Immature natural killer cell (primary cell): ENCODE results near the gene WAS. TPM values are rescaled to one million over a fixed set of nuclear protein-coding genes. Genes with fewer than 3 reads are reported as not detected.
"Not testable (repeated sequence)": the region's sequence is repeated elsewhere in the genome, so short reads cannot be mapped to it uniquely, and the experiment has no call there.

Experiments
- DNase-seq, 3 donors: peaks; one replicate each; pipeline ENCODE4 v3.0.0; 2022; ENCODE audit warnings: mixed read lengths in 1 of 3
- H3K27ac Mint-ChIP-seq, 6 donors: one replicate each; pipeline ENCODE4 v1.8.0; 2020; ENCODE audit warnings: mixed read lengths in 6 of 6, mild to moderate bottlenecking in 5 of 6, inconsistent platforms in 4 of 6, moderate library complexity in 3 of 6
- H3K27me3 Mint-ChIP-seq, 3 donors: one replicate each; pipeline ENCODE4 v1.8.0; 2020 to 2021; ENCODE audit warnings: low read depth in 3 of 3, mild to moderate bottlenecking in 3 of 3, mixed read lengths in 3 of 3, moderate library complexity in 3 of 3, inconsistent platforms in 1 of 3
- H3K36me3 Mint-ChIP-seq, 3 donors: one replicate each; pipeline ENCODE4 v1.8.0; 2020; ENCODE audit warnings: mixed read lengths in 3 of 3, inconsistent platforms in 2 of 3, mild to moderate bottlenecking in 2 of 3
- H3K4me1 Mint-ChIP-seq, 2 donors: one replicate each; pipeline ENCODE4 v1.8.0; 2020; ENCODE audit warnings: inconsistent platforms in 2 of 2, mild to moderate bottlenecking in 2 of 2, mixed read lengths in 2 of 2, moderate library complexity in 1 of 2
- H3K4me3 Mint-ChIP-seq, 5 donors: one replicate each; pipeline ENCODE4 v1.8.0; 2020; ENCODE audit warnings: mild to moderate bottlenecking in 5 of 5, mixed read lengths in 5 of 5, inconsistent platforms in 3 of 5, moderate library complexity in 3 of 5
- H3K9me3 Mint-ChIP-seq, 6 donors: one replicate each; pipeline ENCODE4 v1.8.0; 2020; ENCODE audit warnings: mild to moderate bottlenecking in 6 of 6, mixed read lengths in 6 of 6, inconsistent platforms in 4 of 6, moderate library complexity in 3 of 6
- polyA plus RNA-seq, 3 donors: library from polyadenylated mRNA; unstranded; fragments of 300-500 nt; fragmentation: Illumina TruSeq; gene quantifications; one replicate each; pipeline ENCODE4 v1.2.3, GENCODE V29; 2021

WAS gene
- 10 to 100 TPM; 15.2 to 43.0 (median 18.3) TPM for polyA plus RNA-seq

DNA sequence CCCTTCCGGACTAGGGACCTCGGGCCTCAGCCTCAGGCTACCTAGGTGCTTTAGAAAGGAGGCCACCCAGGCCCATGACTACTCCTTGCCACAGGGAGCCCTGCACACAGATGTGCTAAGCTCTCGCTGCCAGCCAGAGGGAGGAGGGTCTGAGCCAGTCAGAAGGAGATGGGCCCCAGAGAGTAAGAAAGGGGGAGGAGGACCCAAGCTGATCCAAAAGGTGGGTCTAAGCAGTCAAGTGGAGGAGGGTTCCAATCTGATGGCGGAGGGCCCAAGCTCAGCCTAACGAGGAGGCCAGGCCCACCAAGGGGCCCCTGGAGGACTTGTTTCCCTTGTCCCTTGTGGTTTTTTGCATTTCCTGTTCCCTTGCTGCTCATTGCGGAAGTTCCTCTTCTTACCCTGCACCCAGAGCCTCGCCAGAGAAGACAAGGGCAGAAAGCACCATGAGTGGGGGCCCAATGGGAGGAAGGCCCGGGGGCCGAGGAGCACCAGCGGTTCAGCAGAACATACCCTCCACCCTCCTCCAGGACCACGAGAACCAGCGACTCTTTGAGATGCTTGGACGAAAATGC lies at the start of gene WAS:
TSS of gene WAS (plus strand) at position 389 of the 572 bp plus-strand sequence. CDS start at position 444, 55 bp downstream.
- Mint-ChIP-seq H3K4me3 (peak within 1 kb of the TSS; percentile 85 to 95 (median 92)), H3K27me3 (peaks cover 0 to 8% (median 2%) of the 10 kb centered on the region in 3 donors), H3K36me3 (peaks cover 5% of the 10 kb centered on the region in 3 donors), H3K4me1 (peaks cover 41 to 45% of the 10 kb centered on the region in 2 donors), H3K9me3 (no peaks in the 10 kb centered on the region), H3K27ac (peak within 1 kb of the TSS; percentile 82 to 96 (median 90))
- DNase-seq, result peak; percentile 60 to 64 (median 61)

DNA sequence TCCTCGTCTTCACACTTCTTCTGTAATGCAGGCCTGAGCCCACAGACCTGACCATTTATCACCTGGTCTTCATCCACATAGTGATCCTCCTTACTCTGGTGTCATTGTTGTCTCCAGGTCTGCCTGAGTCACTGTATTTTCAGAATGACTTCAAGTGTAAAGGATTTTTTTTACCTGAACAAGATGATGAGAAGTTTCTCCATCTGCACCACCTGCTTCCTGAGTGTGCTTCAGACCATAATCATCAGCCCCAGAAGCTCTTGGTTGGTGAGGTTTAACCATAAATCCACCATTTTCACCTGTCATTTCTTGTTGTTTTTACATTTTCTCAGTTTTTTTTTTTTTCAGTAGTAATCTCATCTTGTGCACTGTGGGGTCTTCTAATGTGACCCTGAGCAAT lies 47.3 kb upstream of the WAS start:
- no peak for DNase-seq
- H3K9me3 Mint-ChIP-seq, result no peaks in the 10 kb centered on the region
- no peaks in the 10 kb centered on the region for H3K36me3 Mint-ChIP-seq
- no peak overlapping the region for H3K4me3 Mint-ChIP-seq
- H3K27ac Mint-ChIP-seq, result no peak overlapping the region
- peaks cover 4 to 6% of the 10 kb centered on the region in 2 donors for H3K4me1 Mint-ChIP-seq
- H3K27me3 Mint-ChIP-seq, result peaks cover 0 to 3% (median 2%) of the 10 kb centered on the region in 3 donors

DNA sequence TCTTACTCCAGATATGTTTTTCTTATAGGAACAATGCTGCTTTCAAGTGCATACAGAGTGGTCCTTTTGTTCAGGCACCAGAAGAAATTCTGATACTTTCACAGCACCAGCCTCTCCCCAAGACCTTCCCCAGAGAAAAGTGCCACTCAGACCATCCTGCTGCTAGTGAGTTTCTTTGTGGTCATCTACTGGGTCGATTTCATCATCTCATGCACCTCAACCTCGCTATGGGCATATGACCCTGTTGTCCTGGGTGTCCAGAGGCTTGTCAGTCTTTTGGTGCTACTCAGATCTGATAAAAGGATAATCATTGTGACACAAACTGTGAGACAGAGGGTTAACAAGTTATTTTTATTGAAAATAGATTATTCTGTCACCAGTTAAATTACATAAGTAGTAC lies 46.8 kb upstream of the WAS start:
- Mint-ChIP-seq H3K27me3 (peaks cover 0 to 3% (median 2%) of the 10 kb centered on the region in 3 donors), H3K27ac (no peak overlapping the region), H3K36me3 (no peaks in the 10 kb centered on the region), H3K4me3 (no peak overlapping the region), H3K9me3 (no peaks in the 10 kb centered on the region), H3K4me1 (peaks cover 0 to 1% of the 10 kb centered on the region in 2 donors)
- DNase-seq, result no peak

DNA sequence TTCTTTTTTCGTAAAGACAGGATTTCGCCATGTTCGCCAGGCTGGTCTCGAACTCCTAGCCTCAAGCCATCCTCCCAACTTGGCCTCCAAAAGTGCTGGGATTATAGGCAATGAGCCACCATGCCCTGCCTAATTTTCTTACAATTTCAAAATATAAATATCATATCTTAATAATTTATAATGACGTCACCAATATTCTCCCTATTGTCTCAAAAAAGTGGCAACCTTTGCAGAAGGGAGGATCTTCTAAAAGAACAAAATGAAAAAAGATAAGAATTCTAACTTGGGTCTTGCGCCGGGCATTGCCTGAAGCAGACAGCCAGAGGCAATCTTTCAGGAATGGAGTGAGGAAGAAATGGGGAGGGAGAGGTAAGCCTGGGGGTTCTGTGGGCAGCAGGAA lies 37.9 kb upstream of the WAS start:
- no peak overlapping the region for H3K4me3 Mint-ChIP-seq
- no peak overlapping the region for H3K27ac Mint-ChIP-seq
- no peaks in the 10 kb centered on the region for H3K9me3 Mint-ChIP-seq
- H3K36me3 Mint-ChIP-seq, result no peaks in the 10 kb centered on the region
- H3K27me3 Mint-ChIP-seq, result peaks cover 0 to 2% (median 1%) of the 10 kb centered on the region in 3 donors
- DNase-seq, result no peak
- H3K4me1 Mint-ChIP-seq, result no peaks in the 10 kb centered on the region

DNA sequence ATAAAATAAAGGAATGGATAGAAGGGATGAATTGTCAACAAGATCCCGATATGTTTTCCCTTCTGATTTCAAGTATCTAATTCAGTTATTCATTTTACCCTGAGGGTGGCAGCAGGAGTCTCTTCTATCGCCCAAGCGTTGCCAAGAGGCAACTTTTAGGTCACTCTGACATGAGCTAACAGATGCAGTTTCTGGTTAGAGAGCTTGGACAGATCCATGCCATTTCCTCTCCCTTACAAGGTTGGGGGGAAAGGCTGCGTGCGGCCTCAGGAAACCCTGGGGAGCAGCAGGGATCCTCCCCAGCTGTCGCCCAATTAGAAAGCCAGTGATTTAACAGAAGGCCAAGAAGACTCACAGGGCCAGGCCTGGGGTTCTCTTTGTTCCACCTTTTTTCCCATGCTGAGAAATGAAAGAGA lies 35.3 kb upstream of the WAS start:
- Mint-ChIP-seq H3K27ac (peak overlapping the region in 5 of 6 donors; percentile 17 to 91 (median 69)), H3K4me1 (no peaks in the 10 kb centered on the region), H3K9me3 (no peaks in the 10 kb centered on the region)

DNA sequence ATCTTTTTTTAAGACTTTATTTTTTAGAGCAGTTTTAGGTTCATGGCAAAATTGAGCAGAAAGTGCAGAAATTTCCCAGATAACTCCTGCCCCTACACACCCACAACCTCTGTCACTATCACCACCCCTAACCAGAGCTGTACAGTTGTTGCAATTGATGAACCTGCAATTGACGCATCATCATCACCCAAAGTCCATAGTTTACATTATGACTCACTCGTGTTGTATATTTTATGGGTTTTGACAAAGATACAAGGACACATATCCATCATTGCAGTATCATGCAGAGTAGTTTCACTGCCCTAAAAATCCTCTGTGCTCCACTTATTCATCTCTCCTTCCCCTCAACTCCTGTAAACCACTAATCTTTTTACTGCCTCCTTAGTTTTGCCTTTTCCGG lies 34.5 kb upstream of the WAS start:
- no peak overlapping the region for H3K4me3 Mint-ChIP-seq

More for the DNA sequence above, 35.3 kb upstream of the WAS start:
- peak; percentile 25 to 52 (median 51) for DNase-seq
- Mint-ChIP-seq H3K36me3 (no peaks in the 10 kb centered on the region), H3K27me3 (peaks cover 0 to 5% (median 1%) of the 10 kb centered on the region in 3 donors), H3K4me3 (no peak overlapping the region)

DNA sequence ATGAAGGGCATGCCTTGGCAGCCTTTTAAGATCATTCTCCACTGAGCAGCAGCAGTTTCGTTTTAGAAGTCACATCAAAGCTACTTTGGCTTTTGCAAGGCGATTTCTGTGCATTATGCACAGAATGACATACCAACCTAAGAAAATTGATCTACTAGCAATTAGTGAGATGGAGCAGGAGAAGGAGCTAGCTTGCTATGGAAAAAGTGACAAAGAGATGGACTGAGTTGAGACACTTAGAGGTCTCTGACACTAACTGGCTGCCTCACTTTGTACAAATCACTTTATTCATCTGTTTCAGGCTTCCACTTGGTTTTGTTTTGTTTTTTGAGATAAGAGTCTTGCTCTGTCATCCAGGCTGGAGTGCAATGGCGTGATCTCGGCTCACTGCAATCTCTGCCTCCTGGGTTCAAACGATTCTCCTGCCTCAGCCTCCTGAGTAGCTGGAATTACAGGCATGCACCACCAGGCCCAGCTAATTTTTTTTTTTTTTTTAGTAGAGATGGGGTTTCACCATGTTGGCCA lies 31.5 kb upstream of the WAS start:
- not testable (repeated sequence) for H3K27me3 Mint-ChIP-seq, DNase-seq, H3K9me3 Mint-ChIP-seq, H3K4me3 Mint-ChIP-seq, H3K27ac Mint-ChIP-seq, H3K36me3 Mint-ChIP-seq, H3K4me1 Mint-ChIP-seq

More for the DNA sequence above, 34.5 kb upstream of the WAS start:
- no peaks in the 10 kb centered on the region for H3K4me1 Mint-ChIP-seq
- no peak overlapping the region for H3K27ac Mint-ChIP-seq
- no peak for DNase-seq
- H3K36me3 Mint-ChIP-seq, result no peaks in the 10 kb centered on the region
- no peaks in the 10 kb centered on the region for H3K9me3 Mint-ChIP-seq
- H3K27me3 Mint-ChIP-seq, result peaks cover 0 to 5% (median 1%) of the 10 kb centered on the region in 3 donors

DNA sequence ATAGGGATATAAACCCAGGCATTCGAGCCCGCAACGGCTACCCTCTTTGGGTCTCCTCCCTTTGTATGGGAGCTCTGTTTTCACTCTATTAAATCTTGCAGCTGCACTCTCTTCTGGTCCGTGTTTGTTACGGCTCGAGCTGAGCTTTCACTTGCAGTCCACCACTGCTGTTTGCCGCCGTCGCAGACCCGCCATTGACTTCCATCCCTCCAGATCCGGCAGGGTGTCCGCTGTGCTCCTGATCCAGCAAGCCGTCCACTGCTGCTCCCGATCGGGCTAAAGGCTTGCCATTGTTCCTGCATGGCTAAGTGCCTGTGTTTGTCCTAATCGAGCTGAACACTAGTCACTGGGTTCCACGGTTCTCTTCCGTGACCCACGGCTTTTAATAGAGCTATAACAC lies 28.9 kb upstream of the WAS start:
- not testable (repeated sequence) for H3K9me3 Mint-ChIP-seq, H3K4me1 Mint-ChIP-seq, H3K27ac Mint-ChIP-seq, H3K36me3 Mint-ChIP-seq, DNase-seq, H3K4me3 Mint-ChIP-seq, H3K27me3 Mint-ChIP-seq

DNA sequence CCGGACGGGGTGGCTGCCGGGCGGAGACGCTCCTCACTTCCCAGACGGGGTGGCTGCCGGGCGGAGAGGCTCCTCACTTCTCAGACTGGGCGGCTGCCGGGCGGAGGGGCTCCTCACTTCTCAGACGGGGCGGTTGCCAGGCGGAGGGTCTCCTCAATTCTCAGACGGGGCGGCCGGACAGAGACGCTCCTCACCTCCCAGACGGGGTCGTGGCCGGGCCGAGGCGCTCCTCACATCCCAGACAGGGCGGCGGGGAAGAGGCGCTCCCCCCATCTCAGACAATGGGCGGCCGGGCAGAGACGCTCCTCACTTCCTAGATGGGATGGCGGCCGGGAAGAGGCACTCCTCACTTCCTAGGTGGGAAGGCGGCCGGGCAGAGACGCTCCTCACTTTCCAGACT lies 23.9 kb upstream of the WAS start:
- not testable (repeated sequence) for H3K36me3 Mint-ChIP-seq, H3K27ac Mint-ChIP-seq, H3K4me3 Mint-ChIP-seq, H3K9me3 Mint-ChIP-seq, DNase-seq, H3K27me3 Mint-ChIP-seq, H3K4me1 Mint-ChIP-seq

DNA sequence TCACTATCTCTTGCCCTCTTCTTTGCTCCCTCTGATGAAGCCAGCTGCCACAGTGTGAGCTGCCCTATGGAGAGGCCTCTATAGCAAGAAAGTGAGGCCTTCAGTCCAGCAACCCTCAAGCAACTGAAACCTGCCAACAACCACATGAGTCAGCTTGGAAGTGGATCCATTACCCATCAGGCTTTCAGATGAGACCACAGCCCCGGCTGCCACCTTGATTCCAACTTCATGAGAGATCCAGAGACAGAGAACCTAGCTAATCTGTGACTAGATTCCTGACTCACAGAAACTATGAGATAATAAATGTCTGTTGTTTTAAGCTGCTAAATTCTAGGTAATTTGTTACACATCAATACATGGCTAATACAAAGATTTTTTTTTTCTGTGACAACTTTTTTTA lies 20.4 kb upstream of the WAS start:
- no peak for DNase-seq
- Mint-ChIP-seq H3K9me3 (no peaks in the 10 kb centered on the region), H3K4me1 (no peaks in the 10 kb centered on the region), H3K27ac (no peak overlapping the region), H3K36me3 (no peaks in the 10 kb centered on the region), H3K27me3 (peaks cover 0 to 3% (median 0%) of the 10 kb centered on the region in 3 donors), H3K4me3 (no peak overlapping the region)

DNA sequence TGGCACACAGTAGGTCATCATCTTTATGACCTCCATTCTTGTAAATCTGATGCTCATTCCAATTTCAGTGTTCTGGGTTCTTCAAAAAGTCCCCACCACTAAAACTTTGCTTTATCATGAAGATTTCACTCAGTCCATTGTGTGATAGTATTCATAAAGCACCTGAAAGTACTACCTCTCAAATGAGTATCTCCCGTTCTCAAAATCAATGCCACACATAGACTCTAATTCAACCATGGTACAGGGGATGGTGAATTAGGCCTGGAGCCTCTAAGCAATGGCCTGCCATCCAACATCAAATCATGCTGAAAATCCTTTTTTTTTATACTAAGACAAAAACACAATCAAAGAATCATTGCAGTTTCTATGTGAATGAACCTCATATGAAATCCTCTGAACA lies 19.4 kb upstream of the WAS start:
- DNase-seq, result no peak
- Mint-ChIP-seq H3K27ac (peak overlapping the region in 1 of 6 donors; percentile 35), H3K36me3 (no peaks in the 10 kb centered on the region), H3K9me3 (no peaks in the 10 kb centered on the region), H3K27me3 (peaks cover 0 to 3% (median 0%) of the 10 kb centered on the region in 3 donors), H3K4me1 (no peaks in the 10 kb centered on the region), H3K4me3 (no peak overlapping the region)

DNA sequence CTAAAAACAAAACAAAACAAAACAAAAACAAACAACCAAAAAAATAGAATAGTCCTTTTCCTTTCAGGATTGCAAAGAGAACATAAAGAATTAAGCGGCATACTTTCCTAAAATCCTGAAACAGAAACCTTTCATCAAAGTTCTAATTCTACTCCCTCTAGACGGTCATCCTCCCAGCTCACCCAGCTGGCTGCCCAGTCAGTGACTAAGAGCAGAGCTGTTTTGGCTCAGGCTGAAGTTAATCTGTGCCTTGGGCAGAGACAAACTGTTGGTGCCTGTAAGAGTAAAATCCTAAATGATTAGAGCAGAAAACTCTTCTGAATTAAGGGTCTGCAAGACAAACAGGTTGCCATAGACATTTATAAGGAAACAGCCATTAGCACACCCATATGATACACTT lies 17.6 kb upstream of the WAS start:
- peaks cover 0 to 3% (median 0%) of the 10 kb centered on the region in 3 donors for H3K27me3 Mint-ChIP-seq
- no peaks in the 10 kb centered on the region for H3K4me1 Mint-ChIP-seq
- H3K9me3 Mint-ChIP-seq, result no peaks in the 10 kb centered on the region
- DNase-seq, result no peak
- no peak overlapping the region for H3K4me3 Mint-ChIP-seq
- H3K36me3 Mint-ChIP-seq, result no peaks in the 10 kb centered on the region
- no peak overlapping the region for H3K27ac Mint-ChIP-seq

DNA sequence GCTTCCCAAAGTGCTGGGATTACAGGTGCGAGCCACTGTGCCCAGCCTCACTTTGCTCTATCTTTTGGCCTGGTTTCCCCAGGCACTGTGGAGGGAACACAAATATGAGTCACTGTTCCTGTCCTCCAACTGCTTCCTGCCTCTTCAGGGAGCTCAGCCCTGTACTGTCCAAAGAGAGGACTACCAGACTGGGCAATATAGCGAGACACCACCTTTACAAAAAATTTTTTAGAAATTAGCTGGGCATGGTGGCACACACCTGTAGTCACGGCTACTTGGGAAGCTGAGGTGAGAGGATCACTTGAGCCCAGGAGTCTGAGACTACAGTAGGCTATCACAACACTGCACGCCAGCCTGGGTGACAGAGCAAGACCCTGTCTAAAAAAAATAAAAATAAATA lies 16.9 kb upstream of the WAS start:
- H3K9me3 Mint-ChIP-seq, result no peaks in the 10 kb centered on the region
- peaks cover 0 to 3% (median 0%) of the 10 kb centered on the region in 3 donors for H3K27me3 Mint-ChIP-seq
- H3K4me1 Mint-ChIP-seq, result no peaks in the 10 kb centered on the region
- H3K36me3 Mint-ChIP-seq, result no peaks in the 10 kb centered on the region
- H3K4me3 Mint-ChIP-seq, result no peak overlapping the region
- DNase-seq, result no peak
- H3K27ac Mint-ChIP-seq, result no peak overlapping the region

DNA sequence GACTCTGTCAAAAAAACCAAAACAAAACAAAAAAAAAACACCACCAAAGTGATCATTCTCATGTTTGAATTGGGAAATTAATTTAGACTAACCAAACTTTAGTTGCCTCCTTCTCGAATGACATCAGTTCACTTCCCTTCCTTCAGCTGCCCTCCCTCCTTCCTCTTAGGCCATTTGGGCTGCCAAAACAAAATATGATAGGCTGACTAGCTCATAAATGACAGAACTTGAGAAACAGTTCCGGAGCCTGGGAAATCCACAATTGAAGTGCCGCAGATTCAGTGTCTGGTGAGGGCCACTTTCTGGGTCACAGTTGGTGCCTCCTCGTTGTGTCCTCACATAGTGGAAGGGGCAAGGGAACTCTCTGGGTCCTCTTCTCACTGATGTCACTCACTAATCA lies 16.1 kb upstream of the WAS start:
- peaks cover 0 to 3% (median 0%) of the 10 kb centered on the region in 3 donors for H3K27me3 Mint-ChIP-seq

DNA sequence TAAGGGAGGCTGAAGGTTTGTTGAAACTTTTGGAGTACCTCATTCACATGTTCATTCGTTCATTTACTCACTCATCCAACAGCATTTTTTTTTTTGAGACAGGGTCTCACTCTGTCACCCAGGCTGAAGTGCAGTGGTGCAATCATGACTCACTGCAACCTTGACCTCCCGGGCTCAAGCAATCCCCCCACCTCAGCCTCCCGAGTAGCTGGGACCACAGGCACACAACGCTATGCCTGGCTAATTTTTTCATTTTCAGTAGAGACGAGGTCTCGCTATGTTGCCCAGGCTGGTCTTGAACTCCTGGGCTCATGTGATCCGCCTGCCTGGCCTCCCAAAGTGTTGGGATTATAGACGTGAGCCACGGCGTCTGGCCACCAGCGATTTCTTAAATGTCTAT lies 15.4 kb upstream of the WAS start:
- H3K27ac Mint-ChIP-seq, H3K4me3 Mint-ChIP-seq, H3K36me3 Mint-ChIP-seq, H3K27me3 Mint-ChIP-seq, H3K9me3 Mint-ChIP-seq, H3K4me1 Mint-ChIP-seq, DNase-seq: not testable (repeated sequence)

More for the DNA sequence above, 16.1 kb upstream of the WAS start:
- Mint-ChIP-seq H3K4me1 (no peaks in the 10 kb centered on the region), H3K9me3 (no peaks in the 10 kb centered on the region), H3K36me3 (no peaks in the 10 kb centered on the region), H3K27ac (no peak overlapping the region), H3K4me3 (no peak overlapping the region)
- no peak for DNase-seq
